NCI-H526 (cell line): Measurements from ENCODE around the gene SLC39A6.
A peak's percentile ranks its signal among the peaks of the same experiment; 100 is the strongest.
"Not testable (repeated sequence)": the region's sequence is repeated elsewhere in the genome, so short reads cannot be mapped to it uniquely, and the experiment has no call there.

Experiments used
- DNase-seq, 2 experiments: peaks; one replicate each; lab custom pipeline; 2025; lab: John Stamatoyannopoulos, UW

Gene SLC39A6

GRCh38 chr18:36129300-36130038 is at the start of gene SLC39A6, which contains the start of gene ELP2:
Gene SLC39A6, minus strand, starts transcription at chr18:36129340. Its CDS starts 2,333 bp downstream, at chr18:36127007.
Gene ELP2, plus strand, starts transcription at chr18:36129899. Its CDS starts 35 bp downstream, at chr18:36129934.
- DNase-seq, result peak; percentile 84 to 93

GRCh38 chr18:36177913-36178312 is 48.8 kb upstream of the SLC39A6 start:
- DNase-seq, result no peak

- no peak for DNase-seq
Observed at GRCh38 chr18:36176711-36177110, 47.6 kb upstream of the SLC39A6 start.

- DNase-seq, result no peak
Observed at GRCh38 chr18:36176177-36176584, 47.0 kb upstream of the SLC39A6 start.

- no peak for DNase-seq
Observed at GRCh38 chr18:36175481-36175880, 46.3 kb upstream of the SLC39A6 start.

GRCh38 chr18:36169938-36170337 is 40.8 kb upstream of the SLC39A6 start:
- DNase-seq, result no peak

- DNase-seq, result not testable (repeated sequence)
Observed at GRCh38 chr18:36168296-36168695, 39.2 kb upstream of the SLC39A6 start.

GRCh38 chr18:36167692-36168218 is 38.6 kb upstream of the SLC39A6 start:
- DNase-seq, result no peak

GRCh38 chr18:36162981-36163380 is 33.8 kb upstream of the SLC39A6 start:
- DNase-seq, result no peak

- DNase-seq, result no peak
Observed at GRCh38 chr18:36160959-36161371, 31.8 kb upstream of the SLC39A6 start.

GRCh38 chr18:36158266-36158867 is 29.2 kb upstream of the SLC39A6 start:
- no peak for DNase-seq

- DNase-seq, result no peak
Observed at GRCh38 chr18:36157441-36157840, 28.3 kb upstream of the SLC39A6 start.

GRCh38 chr18:36155851-36156757 is 27.0 kb upstream of the SLC39A6 start:
- DNase-seq, result no peak

GRCh38 chr18:36153771-36154170 is 24.6 kb upstream of the SLC39A6 start:
- no peak for DNase-seq

GRCh38 chr18:36153203-36153602 is 24.1 kb upstream of the SLC39A6 start:
- no peak for DNase-seq

GRCh38 chr18:36152781-36153180 is 23.6 kb upstream of the SLC39A6 start:
- DNase-seq, result no peak

- DNase-seq, result no peak
Observed at GRCh38 chr18:36149514-36150289, 20.6 kb upstream of the SLC39A6 start.

GRCh38 chr18:36143391-36143790 is 14.3 kb upstream of the SLC39A6 start:
- DNase-seq, result no peak

- DNase-seq, result no peak
Observed at GRCh38 chr18:36142751-36143150, 13.6 kb upstream of the SLC39A6 start.

- DNase-seq, result no peak
Observed at GRCh38 chr18:36141576-36141975, 12.4 kb upstream of the SLC39A6 start.

- DNase-seq, result peak; percentile 3 to 47
Observed at GRCh38 chr18:36139245-36139644, 10.1 kb upstream of the SLC39A6 start.
